ENCODE data around the gene IL1RAPL2. TPM values are rescaled to one million over a fixed set of nuclear protein-coding genes. Genes with fewer than 3 reads are reported as not detected.
"Not testable (repeated sequence)": the region's sequence is repeated elsewhere in the genome, so short reads cannot be mapped to it uniquely, and the experiment has no call there.

The IL1RAPL2 gene
- polyA plus RNA-seq, 1 donor = 0.16 TPM

- WGBS (ENCODE audit: insufficient coverage, low lambda C conversion rate) = no CpG with 5 or more reads among the region's 2 CpGs
- no peaks in the 10 kb centered on the region for H3K4me1 ChIP-seq (ENCODE audit: control insufficient read depth, insufficient read depth, low read length)
- H3K4me3 ChIP-seq (ENCODE audit: low read length) = no peak overlapping the region
- no peaks in the 10 kb centered on the region for H3K27me3 ChIP-seq (ENCODE audit: control insufficient read depth, insufficient read depth, low read length)
- DNase-seq = no peak
- no peaks in the 10 kb centered on the region for H3K9me3 ChIP-seq (ENCODE audit: control insufficient read depth, low read depth, low read length)
- no peak overlapping the region for H3K27ac ChIP-seq (ENCODE audit: low read length)
- H3K36me3 ChIP-seq (ENCODE audit: control insufficient read depth, insufficient read depth, low read length) = no peaks in the 10 kb centered on the region
These were observed 267.4 kb downstream of the IL1RAPL2 start for GRCh38 chrX:104833401-104833800.

- no CpG with 5 or more reads among the region's 4 CpGs for WGBS (ENCODE audit: insufficient coverage, low lambda C conversion rate)
- Histone ChIP-seq H3K9me3 (ENCODE audit: control insufficient read depth, low read depth, low read length) (no peaks in the 10 kb centered on the region), H3K27me3 (ENCODE audit: control insufficient read depth, insufficient read depth, low read length) (no peaks in the 10 kb centered on the region), H3K36me3 (ENCODE audit: control insufficient read depth, insufficient read depth, low read length) (no peaks in the 10 kb centered on the region), H3K27ac (ENCODE audit: low read length) (no peak overlapping the region), H3K4me1 (ENCODE audit: control insufficient read depth, insufficient read depth, low read length) (no peaks in the 10 kb centered on the region), H3K4me3 (ENCODE audit: low read length) (no peak overlapping the region)
- no peak for DNase-seq
These were observed 276.6 kb downstream of the IL1RAPL2 start for GRCh38 chrX:104842646-104843045.

- Histone ChIP-seq H3K4me1 (ENCODE audit: control insufficient read depth, insufficient read depth, low read length) (no peaks in the 10 kb centered on the region), H3K9me3 (ENCODE audit: control insufficient read depth, low read depth, low read length) (no peaks in the 10 kb centered on the region), H3K27ac (ENCODE audit: low read length) (no peak overlapping the region), H3K4me3 (ENCODE audit: low read length) (no peak overlapping the region), H3K36me3 (ENCODE audit: control insufficient read depth, insufficient read depth, low read length) (no peaks in the 10 kb centered on the region), H3K27me3 (ENCODE audit: control insufficient read depth, insufficient read depth, low read length) (no peaks in the 10 kb centered on the region)
- no CpG with 5 or more reads among the region's 1 CpG for WGBS (ENCODE audit: insufficient coverage, low lambda C conversion rate)
- no peak for DNase-seq
These were observed 286.2 kb downstream of the IL1RAPL2 start for GRCh38 chrX:104852241-104852640.

GRCh38 chrX:104854188-104854587 lies 288.2 kb downstream of the IL1RAPL2 start:
- H3K27me3 ChIP-seq (ENCODE audit: control insufficient read depth, insufficient read depth, low read length) = no peaks in the 10 kb centered on the region
- DNase-seq = no peak
- no peak overlapping the region for H3K27ac ChIP-seq (ENCODE audit: low read length)

GRCh38 chrX:104854790-104855340 lies 288.9 kb downstream of the IL1RAPL2 start:
- Histone ChIP-seq H3K9me3 (ENCODE audit: control insufficient read depth, low read depth, low read length) (no peaks in the 10 kb centered on the region), H3K4me1 (ENCODE audit: control insufficient read depth, insufficient read depth, low read length) (no peaks in the 10 kb centered on the region), H3K27ac (ENCODE audit: low read length) (no peak overlapping the region), H3K27me3 (ENCODE audit: control insufficient read depth, insufficient read depth, low read length) (no peaks in the 10 kb centered on the region), H3K4me3 (ENCODE audit: low read length) (no peak overlapping the region), H3K36me3 (ENCODE audit: control insufficient read depth, insufficient read depth, low read length) (no peaks in the 10 kb centered on the region)
- no peak for DNase-seq
- no CpG with 5 or more reads among the region's 3 CpGs for WGBS (ENCODE audit: insufficient coverage, low lambda C conversion rate)

More at GRCh38 chrX:104854188-104854587, 288.2 kb downstream of the IL1RAPL2 start:
- Histone ChIP-seq H3K36me3 (ENCODE audit: control insufficient read depth, insufficient read depth, low read length) (no peaks in the 10 kb centered on the region), H3K9me3 (ENCODE audit: control insufficient read depth, low read depth, low read length) (no peaks in the 10 kb centered on the region), H3K4me1 (ENCODE audit: control insufficient read depth, insufficient read depth, low read length) (no peaks in the 10 kb centered on the region), H3K4me3 (ENCODE audit: low read length) (no peak overlapping the region)

- Histone ChIP-seq H3K27me3 (ENCODE audit: control insufficient read depth, insufficient read depth, low read length) (no peaks in the 10 kb centered on the region), H3K4me1 (ENCODE audit: control insufficient read depth, insufficient read depth, low read length) (no peaks in the 10 kb centered on the region), H3K4me3 (ENCODE audit: low read length) (no peak overlapping the region), H3K36me3 (ENCODE audit: control insufficient read depth, insufficient read depth, low read length) (no peaks in the 10 kb centered on the region), H3K27ac (ENCODE audit: low read length) (no peak overlapping the region), H3K9me3 (ENCODE audit: control insufficient read depth, low read depth, low read length) (no peaks in the 10 kb centered on the region)
- no peak for DNase-seq
- no CpG with 5 or more reads among the region's 2 CpGs for WGBS (ENCODE audit: insufficient coverage, low lambda C conversion rate)
These were observed 297.5 kb downstream of the IL1RAPL2 start for GRCh38 chrX:104863466-104863865.

GRCh38 chrX:104864296-104864695 lies 298.3 kb downstream of the IL1RAPL2 start:
- Histone ChIP-seq H3K4me3 (ENCODE audit: low read length) (no peak overlapping the region), H3K9me3 (ENCODE audit: control insufficient read depth, low read depth, low read length) (no peaks in the 10 kb centered on the region), H3K4me1 (ENCODE audit: control insufficient read depth, insufficient read depth, low read length) (no peaks in the 10 kb centered on the region), H3K36me3 (ENCODE audit: control insufficient read depth, insufficient read depth, low read length) (no peaks in the 10 kb centered on the region), H3K27ac (ENCODE audit: low read length) (no peak overlapping the region), H3K27me3 (ENCODE audit: control insufficient read depth, insufficient read depth, low read length) (no peaks in the 10 kb centered on the region)
- whole genome bisulfite sequencing (ENCODE audit: insufficient coverage, low lambda C conversion rate) = no CpG with 5 or more reads among the region's 4 CpGs
- DNase-seq = no peak

- no peak for DNase-seq
- Histone ChIP-seq H3K27me3 (ENCODE audit: control insufficient read depth, insufficient read depth, low read length) (no peaks in the 10 kb centered on the region), H3K27ac (ENCODE audit: low read length) (no peak overlapping the region), H3K4me1 (ENCODE audit: control insufficient read depth, insufficient read depth, low read length) (no peaks in the 10 kb centered on the region), H3K4me3 (ENCODE audit: low read length) (no peak overlapping the region), H3K9me3 (ENCODE audit: control insufficient read depth, low read depth, low read length) (no peaks in the 10 kb centered on the region), H3K36me3 (ENCODE audit: control insufficient read depth, insufficient read depth, low read length) (no peaks in the 10 kb centered on the region)
- no CpG with 5 or more reads among the region's 1 CpG for WGBS (ENCODE audit: insufficient coverage, low lambda C conversion rate)
These were observed 311.5 kb downstream of the IL1RAPL2 start for GRCh38 chrX:104877504-104877903.

GRCh38 chrX:104902070-104902469 lies 336.1 kb downstream of the IL1RAPL2 start:
- DNase-seq = no peak
- WGBS (ENCODE audit: insufficient coverage, low lambda C conversion rate) = 60% methylated on average over 1 of the region's 4 CpGs
- Histone ChIP-seq H3K4me1 (ENCODE audit: control insufficient read depth, insufficient read depth, low read length) (no peaks in the 10 kb centered on the region), H3K9me3 (ENCODE audit: control insufficient read depth, low read depth, low read length) (no peaks in the 10 kb centered on the region), H3K36me3 (ENCODE audit: control insufficient read depth, insufficient read depth, low read length) (no peaks in the 10 kb centered on the region), H3K27me3 (ENCODE audit: control insufficient read depth, insufficient read depth, low read length) (no peaks in the 10 kb centered on the region), H3K4me3 (ENCODE audit: low read length) (no peak overlapping the region), H3K27ac (ENCODE audit: low read length) (no peak overlapping the region)

- not testable (repeated sequence) for H3K27me3 ChIP-seq (ENCODE audit: control insufficient read depth, insufficient read depth, low read length); H3K36me3 ChIP-seq (ENCODE audit: control insufficient read depth, insufficient read depth, low read length); H3K4me1 ChIP-seq (ENCODE audit: control insufficient read depth, insufficient read depth, low read length); H3K27ac ChIP-seq (ENCODE audit: low read length); H3K9me3 ChIP-seq (ENCODE audit: control insufficient read depth, low read depth, low read length)
- WGBS (ENCODE audit: insufficient coverage, low lambda C conversion rate) = no CpG with 5 or more reads among the region's 10 CpGs
- peak overlapping the region; percentile 9 for H3K4me3 ChIP-seq (ENCODE audit: low read length)
- peak in 1 of 2 donors; percentile 8 for DNase-seq
These were observed 343.7 kb downstream of the IL1RAPL2 start for GRCh38 chrX:104909694-104910093.

GRCh38 chrX:104913348-104913747 lies 347.3 kb downstream of the IL1RAPL2 start:
- no peaks in the 10 kb centered on the region for H3K36me3 ChIP-seq (ENCODE audit: control insufficient read depth, insufficient read depth, low read length)
- H3K27me3 ChIP-seq (ENCODE audit: control insufficient read depth, insufficient read depth, low read length) = no peaks in the 10 kb centered on the region
- H3K4me1 ChIP-seq (ENCODE audit: control insufficient read depth, insufficient read depth, low read length) = no peaks in the 10 kb centered on the region
- no peak for DNase-seq
- no peak overlapping the region for H3K4me3 ChIP-seq (ENCODE audit: low read length)
- no peaks in the 10 kb centered on the region for H3K9me3 ChIP-seq (ENCODE audit: control insufficient read depth, low read depth, low read length)
- no peak overlapping the region for H3K27ac ChIP-seq (ENCODE audit: low read length)

Data from large intestine (tissue), 3 donors.